Measurements from ENCODE around the gene HSF4. TPM values are rescaled to one million over a fixed set of nuclear protein-coding genes. Genes with fewer than 3 reads are reported as not detected.

Gene HSF4
- total and polyA plus RNA-seq, 7 experiments from 2014 or later = 9.9 to 150 (median 15.5) TPM; not detected in 2

- Mint-ChIP-seq H3K27me3 (peaks cover 0 to 27% (median 24%) of the 10 kb centered on the region in 5 donors), H3K27ac (no peak overlapping the region), H3K36me3 (peaks cover 0 to 14% (median 0%) of the 10 kb centered on the region in 5 donors), H3K4me1 (peaks cover 0 to 37% (median 11%) of the 10 kb centered on the region in 7 donors), H3K9me3 (peaks cover 0 to 1% (median 0%) of the 10 kb centered on the region in 11 donors), H3K4me3 (peak overlapping the region in 3 of 10 donors; percentile 13 to 36 (median 33))
- Histone ChIP-seq H3K27me3 (ENCODE audit: control insufficient read depth in 2 of 2, insufficient read depth in 2 of 2, low read length in 2 of 2) (peaks cover 0 to 1% of the 10 kb centered on the region in 2 donors), H3K9me3 (ENCODE audit: control insufficient read depth in 2 of 3, low read length in 3 of 3) (no peaks in the 10 kb centered on the region), H3K4me1 (ENCODE audit: control insufficient read depth in 2 of 2, insufficient read depth in 2 of 2, low read length in 2 of 2) (peaks cover 4 to 10% of the 10 kb centered on the region in 2 donors), H3K36me3 (ENCODE audit: control insufficient read depth in 2 of 3, insufficient read depth in 3 of 3, low read length in 3 of 3) (peaks cover 0 to 7% (median 0%) of the 10 kb centered on the region in 3 experiments), H3K4me3 (ENCODE audit: low read length) (no peak overlapping the region), H3K27ac (ENCODE audit: low read depth, low read length) (no peak overlapping the region)
- DNase-seq (no peak), ATAC-seq (no peak)
- intact Hi-C loops (cut with micrococcal nuclease) = no loop called here
- POLR2A ChIA-PET = no interaction called here
- CTCF ChIA-PET = no interaction called here
These were observed 15.0 kb downstream of the HSF4 start for GRCh38 chr16:67179421-67180080.

DNA sequence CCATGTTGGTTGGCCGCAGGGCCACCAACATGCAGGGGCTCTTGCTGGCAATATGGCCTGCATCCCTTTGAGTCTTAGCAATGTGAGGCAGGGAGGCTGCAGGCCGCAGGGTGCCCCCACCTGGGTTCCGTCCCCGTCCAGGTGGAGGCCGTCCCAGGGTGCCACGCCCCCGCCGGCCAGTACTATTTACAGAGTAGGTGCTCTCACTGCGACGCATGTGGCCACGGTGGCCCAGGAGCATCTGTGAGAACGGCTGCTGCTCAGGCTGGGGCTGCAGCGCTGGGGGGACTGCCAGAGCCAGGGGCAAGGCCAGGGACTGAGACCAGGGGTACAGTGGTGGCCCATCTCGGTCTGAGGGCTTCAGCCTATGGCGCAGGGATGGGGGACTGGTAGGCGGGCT, 15.6 kb downstream of the HSF4 start:
- ChIA-PET POLR2A (no interaction called here), CTCF (no interaction called here)
- Histone ChIP-seq H3K27me3 (ENCODE audit: control insufficient read depth in 2 of 2, insufficient read depth in 2 of 2, low read length in 2 of 2) (no peaks in the 10 kb centered on the region), H3K9me3 (ENCODE audit: control insufficient read depth in 2 of 3, low read length in 3 of 3) (no peaks in the 10 kb centered on the region), H3K4me3 (ENCODE audit: low read length) (no peak overlapping the region), H3K36me3 (ENCODE audit: control insufficient read depth in 2 of 3, insufficient read depth in 3 of 3, low read length in 3 of 3) (peaks cover 0 to 7% (median 0%) of the 10 kb centered on the region in 3 experiments), H3K4me1 (ENCODE audit: control insufficient read depth in 2 of 2, insufficient read depth in 2 of 2, low read length in 2 of 2) (peaks cover 8 to 9% of the 10 kb centered on the region in 2 donors), H3K27ac (ENCODE audit: low read depth, low read length) (no peak overlapping the region)
- Mint-ChIP-seq H3K4me3 (no peak overlapping the region), H3K27me3 (peaks cover 2 to 27% (median 23%) of the 10 kb centered on the region in 5 donors), H3K4me1 (peaks cover under 1 to 43% (median 13%) of the 10 kb centered on the region in 7 donors), H3K9me3 (peaks cover 0 to 1% (median 0%) of the 10 kb centered on the region in 11 donors), H3K27ac (no peak overlapping the region), H3K36me3 (peaks cover 0 to 14% (median 0%) of the 10 kb centered on the region in 5 donors)
- ATAC-seq (no peak), DNase-seq (no peak)
- intact Hi-C loops (cut with micrococcal nuclease) = no loop called here

DNA sequence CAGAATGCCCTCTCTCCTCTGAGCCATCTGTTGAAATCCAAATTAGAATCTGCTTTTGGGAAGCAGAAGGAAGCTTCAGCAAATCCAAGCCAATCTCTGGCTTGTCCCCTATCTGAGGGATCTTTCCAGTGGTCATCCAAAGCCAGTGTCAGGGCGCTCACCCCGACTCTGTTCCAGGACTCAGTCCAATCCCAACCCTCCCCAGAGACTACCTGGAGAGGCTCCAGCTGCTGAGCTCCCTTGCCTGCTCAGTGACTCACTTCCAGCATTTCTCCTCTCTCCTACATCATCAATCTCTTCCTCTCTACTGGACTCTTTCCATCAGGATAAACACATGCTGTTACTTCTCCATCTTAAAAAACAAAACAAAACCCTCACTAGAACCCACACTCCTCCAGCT, 16.8 kb downstream of the HSF4 start:
- Histone ChIP-seq H3K36me3 (ENCODE audit: control insufficient read depth in 2 of 3, insufficient read depth in 3 of 3, low read length in 3 of 3) (peaks cover 0 to 7% (median 0%) of the 10 kb centered on the region in 3 experiments), H3K27ac (ENCODE audit: low read depth, low read length) (no peak overlapping the region), H3K9me3 (ENCODE audit: control insufficient read depth in 2 of 3, low read length in 3 of 3) (no peaks in the 10 kb centered on the region), H3K4me1 (ENCODE audit: control insufficient read depth in 2 of 2, insufficient read depth in 2 of 2, low read length in 2 of 2) (peaks cover 15% of the 10 kb centered on the region in 2 donors), H3K4me3 (ENCODE audit: low read length) (no peak overlapping the region), H3K27me3 (ENCODE audit: control insufficient read depth in 2 of 2, insufficient read depth in 2 of 2, low read length in 2 of 2) (no peaks in the 10 kb centered on the region)
- ChIA-PET CTCF (no interaction called here), POLR2A (interaction anchor here (1.4 kb wide), 1 partner anchor 19 kb away, joined by 7 read pairs; no protein-coding TSS in a partner anchor)
- H3K4me1 Mint-ChIP-seq = peaks cover 8 to 40% (median 21%) of the 10 kb centered on the region in 7 donors
- H3K27me3 Mint-ChIP-seq = peaks cover 11 to 24% (median 16%) of the 10 kb centered on the region in 5 donors
- H3K27ac Mint-ChIP-seq = no peak overlapping the region
- intact Hi-C loops (cut with micrococcal nuclease) = no loop called here
- H3K9me3 Mint-ChIP-seq = no peaks in the 10 kb centered on the region
- H3K36me3 Mint-ChIP-seq = peaks cover 0 to 5% (median 0%) of the 10 kb centered on the region in 5 donors
- DNase-seq (no peak), ATAC-seq (no peak)
- H3K4me3 Mint-ChIP-seq = no peak overlapping the region

DNA sequence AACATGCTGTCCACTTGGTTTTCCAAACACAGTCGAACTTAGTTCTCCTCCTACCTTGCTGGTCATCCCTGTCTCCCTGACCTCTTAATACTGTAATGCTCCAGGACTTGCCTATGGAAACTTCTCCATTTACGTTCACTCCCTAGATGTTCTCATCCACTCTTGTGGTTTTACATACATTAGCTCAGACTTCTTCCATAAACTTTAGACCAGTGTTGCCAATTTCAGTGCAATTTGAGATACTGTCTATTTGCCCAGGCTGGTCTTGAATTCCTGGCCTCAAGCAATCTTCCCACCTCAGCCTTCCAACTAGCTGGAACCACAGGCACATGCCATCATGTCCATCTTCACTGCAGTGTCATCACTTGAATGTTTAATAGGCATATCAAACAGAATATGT, 17.7 kb downstream of the HSF4 start:
- Histone ChIP-seq H3K27me3 (ENCODE audit: control insufficient read depth in 2 of 2, insufficient read depth in 2 of 2, low read length in 2 of 2) (no peaks in the 10 kb centered on the region), H3K4me1 (ENCODE audit: control insufficient read depth in 2 of 2, insufficient read depth in 2 of 2, low read length in 2 of 2) (peaks cover 15% of the 10 kb centered on the region in 2 donors), H3K4me3 (ENCODE audit: low read length) (no peak overlapping the region), H3K27ac (ENCODE audit: low read depth, low read length) (no peak overlapping the region), H3K9me3 (ENCODE audit: control insufficient read depth in 2 of 3, low read length in 3 of 3) (no peaks in the 10 kb centered on the region), H3K36me3 (ENCODE audit: control insufficient read depth in 2 of 3, insufficient read depth in 3 of 3, low read length in 3 of 3) (peaks cover 0 to 7% (median 0%) of the 10 kb centered on the region in 3 experiments)
- H3K27ac Mint-ChIP-seq = no peak overlapping the region
- POLR2A ChIA-PET = interaction anchor here (2.2 to 4.2 kb wide), 3 partner anchors 10 to 22 kb away, joined by 5 to 22 read pairs (median 11); partner anchors contain the start of genes E2F4, FBXL8 and TRADD
- CTCF ChIA-PET = interaction anchor here (0.7 kb wide), 1 partner anchor 206 kb away, joined by 3 read pairs; no protein-coding TSS in a partner anchor
- intact Hi-C loops (cut with micrococcal nuclease) = loop anchor here (2.0 kb wide), 4 partner anchors 45 to 299 kb away; partner anchors contain the start of genes ATP6V0D1 (in 2 of the 2), FHOD1 (in 1 of the 2), PHAF1 (in 1 of the 2) and TMEM208 (in 1 of the 2)
- H3K9me3 Mint-ChIP-seq = no peaks in the 10 kb centered on the region
- no peak overlapping the region for H3K4me3 Mint-ChIP-seq
- DNase-seq (no peak), ATAC-seq (no peak)
- H3K27me3 Mint-ChIP-seq = peaks cover 10 to 17% (median 11%) of the 10 kb centered on the region in 5 donors
- H3K36me3 Mint-ChIP-seq = no peaks in the 10 kb centered on the region
- H3K4me1 Mint-ChIP-seq = peaks cover 8 to 33% (median 18%) of the 10 kb centered on the region in 7 donors

- Histone ChIP-seq H3K4me3 (ENCODE audit: low read length) (peak overlapping the region; percentile 79), H3K27ac (ENCODE audit: low read depth, low read length) (peak overlapping the region; percentile 97), H3K36me3 (ENCODE audit: control insufficient read depth in 2 of 3, insufficient read depth in 3 of 3, low read length in 3 of 3) (peaks cover 0 to 7% (median 0%) of the 10 kb centered on the region in 3 experiments), H3K9me3 (ENCODE audit: control insufficient read depth in 2 of 3, low read length in 3 of 3) (no peaks in the 10 kb centered on the region), H3K4me1 (ENCODE audit: control insufficient read depth in 2 of 2, insufficient read depth in 2 of 2, low read length in 2 of 2) (peaks cover 12 to 15% of the 10 kb centered on the region in 2 donors), H3K27me3 (ENCODE audit: control insufficient read depth in 2 of 2, insufficient read depth in 2 of 2, low read length in 2 of 2) (no peaks in the 10 kb centered on the region)
- ChIA-PET CTCF (no interaction called here), POLR2A (interaction anchor here (2.2 to 4.2 kb wide), 3 partner anchors 9 to 23 kb away, joined by 5 to 22 read pairs (median 11); partner anchors contain the start of genes E2F4, FBXL8 and TRADD)
- ATAC-seq (no peak), DNase-seq (no peak)
- Mint-ChIP-seq H3K4me3 (no peak overlapping the region), H3K4me1 (peaks cover 8 to 28% (median 16%) of the 10 kb centered on the region in 7 donors), H3K27ac (no peak overlapping the region), H3K36me3 (no peaks in the 10 kb centered on the region), H3K27me3 (peaks cover 6 to 15% (median 6%) of the 10 kb centered on the region in 5 donors), H3K9me3 (no peaks in the 10 kb centered on the region)
- intact Hi-C loops (cut with micrococcal nuclease) = loop anchor here (1.0 to 2.0 kb wide), 13 partner anchors 9 to 659 kb away; partner anchors contain the start of genes ATP6V0D1 (in 2 of the 2), FHOD1 (in 2 of the 2), CBFB (in 1 of the 2) and E2F4 (in 1 of the 2)
These were observed 18.7 kb downstream of the HSF4 start for GRCh38 chr16:67183284-67183626.

DNA sequence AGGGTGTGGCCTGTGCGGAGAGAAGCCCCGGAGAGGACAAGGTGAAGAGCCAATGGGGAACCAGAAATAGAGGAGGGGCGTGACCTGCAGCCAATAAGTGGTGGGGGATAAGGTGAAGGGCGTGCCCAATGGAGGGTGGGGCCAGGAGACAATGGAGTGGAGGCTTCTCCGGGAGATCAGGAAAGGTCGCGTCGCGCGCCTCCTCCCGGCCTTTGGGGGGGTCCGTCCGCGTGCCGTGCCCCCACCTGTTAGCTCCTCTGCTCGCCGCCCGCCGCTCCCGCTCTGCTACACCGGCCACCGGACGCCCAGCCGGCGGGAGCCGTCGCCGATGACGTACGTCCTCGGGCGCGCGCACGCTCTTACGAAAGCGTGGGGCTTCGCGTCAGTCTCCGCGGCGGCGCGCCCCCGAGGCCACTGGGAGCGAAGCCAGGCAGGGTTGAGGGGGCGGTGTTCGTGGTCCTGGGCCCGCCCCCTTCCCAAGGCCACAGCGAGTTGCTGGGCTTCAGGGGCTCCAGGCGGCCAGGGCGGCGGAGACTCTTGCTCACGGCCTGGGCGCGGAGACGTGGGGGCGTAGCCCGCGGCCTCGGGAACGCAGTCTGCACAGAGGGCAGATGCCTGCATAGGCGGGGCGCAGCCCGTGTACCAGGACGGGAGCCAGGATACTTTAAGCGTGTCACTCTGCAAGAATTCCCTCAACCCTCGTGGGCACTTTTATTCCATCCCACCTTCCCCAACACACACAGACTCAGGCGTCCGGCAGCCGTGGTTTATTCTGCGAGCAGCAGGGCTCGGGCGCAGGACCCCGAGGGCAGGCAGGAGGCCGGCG, 19.3 kb downstream of the HSF4 start, which contains the start of gene MATCAP1:
Gene MATCAP1 (minus strand): TSS at position 337 of the 826 bp plus-strand sequence. CDS start 3,353 bp downstream, outside the sequence.
- POLR2A ChIA-PET = interaction anchor here (1.4 to 4.2 kb wide), 6 partner anchors 9 to 166 kb away, joined by 3 to 22 read pairs (median 6); partner anchors contain the start of genes E2F4, FBXL8, TMEM208 and TRADD
- H3K36me3 Mint-ChIP-seq = no peaks in the 10 kb centered on the region
- intact Hi-C loops (cut with micrococcal nuclease) = loop anchor here (1.0 to 2.0 kb wide), 13 partner anchors 8 to 658 kb away; partner anchors contain the start of genes ATP6V0D1 (in 2 of the 2), FHOD1 (in 2 of the 2), PHAF1 (in 2 of the 2) and CBFB (in 1 of the 2)

More for the DNA sequence above, 19.3 kb downstream of the HSF4 start, which contains the start of gene MATCAP1:
- DNase-seq (peak; percentile 90 to 98 (median 96)), ATAC-seq (peak; percentile 97)
- H3K4me1 ChIP-seq (ENCODE audit: control insufficient read depth in 2 of 2, insufficient read depth in 2 of 2, low read length in 2 of 2) = peaks cover 12 to 15% of the 10 kb centered on the region in 2 donors
- H3K9me3 ChIP-seq (ENCODE audit: control insufficient read depth in 2 of 3, low read length in 3 of 3) = no peaks in the 10 kb centered on the region
- no peaks in the 10 kb centered on the region for H3K9me3 Mint-ChIP-seq
- CTCF ChIA-PET = interaction anchor here (1.8 to 2.4 kb wide), 3 partner anchors 8 to 166 kb away, joined by 7 to 15 read pairs (median 9); partner anchors contain the start of genes FBXL8 and TRADD
- peak within 1 kb of the TSS; percentile 97 for H3K27ac ChIP-seq (ENCODE audit: low read depth, low read length)
- peaks cover 8 to 24% (median 12%) of the 10 kb centered on the region in 7 donors for H3K4me1 Mint-ChIP-seq
- peaks cover 0 to 7% (median 0%) of the 10 kb centered on the region in 3 experiments for H3K36me3 ChIP-seq (ENCODE audit: control insufficient read depth in 2 of 3, insufficient read depth in 3 of 3, low read length in 3 of 3)
- no peaks in the 10 kb centered on the region for H3K27me3 ChIP-seq (ENCODE audit: control insufficient read depth in 2 of 2, insufficient read depth in 2 of 2, low read length in 2 of 2)
- peaks cover 3 to 15% (median 4%) of the 10 kb centered on the region in 5 donors for H3K27me3 Mint-ChIP-seq
- peak within 1 kb of the TSS in 5 of 10 donors; percentile 48 to 91 (median 86) for H3K4me3 Mint-ChIP-seq
- peak within 1 kb of the TSS; percentile 79 for H3K4me3 ChIP-seq (ENCODE audit: low read length)
- peak within 1 kb of the TSS in 2 of 9 donors; percentile 58 to 67 for H3K27ac Mint-ChIP-seq

Measured in naive thymus-derived CD4-positive, alpha-beta T cell (primary cell).